ENCODE results near the gene HNRNPC. TPM values are rescaled to one million over a fixed set of nuclear protein-coding genes. Genes with fewer than 3 reads are reported as not detected.

Gene HNRNPC
- total and polyA plus RNA-seq, 10 of the 15 experiments (the other 5 are each of a cell fraction or from before 2014, with no cell fraction given): 679 to 1,492 (median 1,262) TPM

DNA sequence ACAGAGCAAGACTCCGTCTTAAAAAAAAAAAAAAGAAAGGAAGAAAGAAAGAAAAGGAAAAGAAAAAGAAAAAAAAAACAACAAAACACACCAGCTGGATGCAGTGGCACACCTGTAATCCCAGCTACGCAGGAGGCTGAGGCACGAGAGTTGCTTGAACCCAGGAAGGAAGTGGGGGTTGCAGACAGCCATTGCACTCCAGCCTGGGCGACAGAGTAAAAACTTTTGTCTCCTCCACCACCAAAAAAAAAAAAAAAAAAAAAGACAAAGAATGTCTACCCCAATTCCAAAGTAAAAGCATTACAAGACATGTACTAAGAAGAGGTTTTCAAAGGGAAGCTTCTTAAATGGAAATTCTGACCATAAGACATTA lies 53.4 kb downstream of the HNRNPC start:
- Histone ChIP-seq H3K9ac (ENCODE audit: control insufficient read depth, insufficient read depth, low read length) (no peak overlapping the region), H3K79me2 (ENCODE audit: control insufficient read depth, insufficient read depth, low read length) (peaks cover 43% of the 10 kb centered on the region), H3K9me3 (replicated peaks; ENCODE audit: control insufficient read depth, insufficient read depth, low read length) (no peaks in the 10 kb centered on the region), H4K20me1 (ENCODE audit: control insufficient read depth, insufficient read depth) (peaks cover 13% of the 10 kb centered on the region), H3K4me3 (no peak overlapping the region), H3K27ac (ENCODE audit: control insufficient read depth, insufficient read depth) (no peak overlapping the region), H3K36me3 (ENCODE audit: control insufficient read depth in 2 of 2, insufficient read depth in 2 of 2, low read length in 1 of 2) (peaks cover 10 to 47% of the 10 kb centered on the region in 2 experiments), H3K27me3 (replicated peaks in 1 of 2; ENCODE audit: control insufficient read depth in 2 of 2, insufficient read depth in 2 of 2, low read length in 1 of 2) (no peaks in the 10 kb centered on the region), H2AFZ (ENCODE audit: control insufficient read depth, low read depth, low read length) (no peak overlapping the region), H3K4me2 (ENCODE audit: control insufficient read depth, insufficient read depth) (no peak overlapping the region), H3K4me1 (ENCODE audit: control insufficient read depth, insufficient read depth, low read length) (peaks cover 7% of the 10 kb centered on the region)
- 20% methylated on average over 3 of the region's 4 CpGs for WGBS (ENCODE audit: insufficient coverage, insufficient replicate concordance, low lambda C conversion rate, missing lambda C conversion rate)
- ChIA-PET RAD21 (ENCODE audit: unreplicated experiment) (interaction anchor here (1.1 kb wide), 1 partner anchor 240 kb away, joined by 3 read pairs; the partner anchor contains the start of gene CHD8), POLR2A (interaction anchor here (0.5 kb wide), 1 partner anchor 98 kb away, joined by 6 read pairs; no protein-coding TSS in a partner anchor), SMC1A (ENCODE audit: uncharacterized antibody, unreplicated experiment) (interaction anchor here (1.0 to 2.1 kb wide), 5 partner anchors 12 to 390 kb away, joined by 3 to 9 read pairs (median 5); no protein-coding TSS in a partner anchor), CTCF (interaction anchor here (0.6 to 1.6 kb wide), 3 partner anchors 10 to 189 kb away, joined by 4 read pairs; no protein-coding TSS in a partner anchor)
- intact Hi-C loops (cut with micrococcal nuclease; ENCODE audit: unreplicated experiment): no loop called here
- TF ChIP-seq RB1 (IDR thresholded peaks at IDR 0.05; ENCODE audit: borderline replicate concordance) (no peak), CBFB (IDR thresholded peaks at IDR 0.05; ENCODE audit: low read depth) (no peak), EP300 (IDR thresholded peaks at IDR 0.05; ENCODE audit: borderline replicate concordance in 1 of 2, control insufficient read depth in 1 of 2, low read depth in 2 of 2, low read length in 2 of 2) (no peak), MXI1 (IDR thresholded peaks at IDR 0.05; ENCODE audit: low read depth, low read length) (no peak), IRF4 (IDR thresholded peaks at IDR 0.05; ENCODE audit: low read depth, low read length) (no peak), WRNIP1 (IDR thresholded peaks at IDR 0.05; ENCODE audit: borderline replicate concordance, low read depth, low read length) (no peak), PAX8 (IDR thresholded peaks at IDR 0.05) (no peak), IKZF2 (IDR thresholded peaks at IDR 0.05) (no peak), TCF12 (IDR thresholded peaks at IDR 0.05; ENCODE audit: low read depth, low read length) (no peak), SREBF2 (IDR thresholded peaks at IDR 0.05; ENCODE audit: low read length) (no peak)
- TF ChIP-seq, protein P1, sequence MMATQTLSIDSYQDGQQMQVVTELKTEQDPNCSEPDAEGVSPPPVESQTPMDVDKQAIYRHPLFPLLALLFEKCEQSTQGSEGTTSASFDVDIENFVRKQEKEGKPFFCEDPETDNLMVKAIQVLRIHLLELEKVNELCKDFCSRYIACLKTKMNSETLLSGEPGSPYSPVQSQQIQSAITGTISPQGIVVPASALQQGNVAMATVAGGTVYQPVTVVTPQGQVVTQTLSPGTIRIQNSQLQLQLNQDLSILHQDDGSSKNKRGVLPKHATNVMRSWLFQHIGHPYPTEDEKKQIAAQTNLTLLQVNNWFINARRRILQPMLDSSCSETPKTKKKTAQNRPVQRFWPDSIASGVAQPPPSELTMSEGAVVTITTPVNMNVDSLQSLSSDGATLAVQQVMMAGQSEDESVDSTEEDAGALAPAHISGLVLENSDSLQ (IDR thresholded peaks at IDR 0.05): no peak
- TF ChIP-seq, protein P2, sequence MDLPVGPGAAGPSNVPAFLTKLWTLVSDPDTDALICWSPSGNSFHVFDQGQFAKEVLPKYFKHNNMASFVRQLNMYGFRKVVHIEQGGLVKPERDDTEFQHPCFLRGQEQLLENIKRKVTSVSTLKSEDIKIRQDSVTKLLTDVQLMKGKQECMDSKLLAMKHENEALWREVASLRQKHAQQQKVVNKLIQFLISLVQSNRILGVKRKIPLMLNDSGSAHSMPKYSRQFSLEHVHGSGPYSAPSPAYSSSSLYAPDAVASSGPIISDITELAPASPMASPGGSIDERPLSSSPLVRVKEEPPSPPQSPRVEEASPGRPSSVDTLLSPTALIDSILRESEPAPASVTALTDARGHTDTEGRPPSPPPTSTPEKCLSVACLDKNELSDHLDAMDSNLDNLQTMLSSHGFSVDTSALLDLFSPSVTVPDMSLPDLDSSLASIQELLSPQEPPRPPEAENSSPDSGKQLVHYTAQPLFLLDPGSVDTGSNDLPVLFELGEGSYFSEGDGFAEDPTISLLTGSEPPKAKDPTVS (IDR thresholded peaks at IDR 0.05; ENCODE audit: low read depth, low read length): no peak
- TF ChIP-seq, protein P3, sequence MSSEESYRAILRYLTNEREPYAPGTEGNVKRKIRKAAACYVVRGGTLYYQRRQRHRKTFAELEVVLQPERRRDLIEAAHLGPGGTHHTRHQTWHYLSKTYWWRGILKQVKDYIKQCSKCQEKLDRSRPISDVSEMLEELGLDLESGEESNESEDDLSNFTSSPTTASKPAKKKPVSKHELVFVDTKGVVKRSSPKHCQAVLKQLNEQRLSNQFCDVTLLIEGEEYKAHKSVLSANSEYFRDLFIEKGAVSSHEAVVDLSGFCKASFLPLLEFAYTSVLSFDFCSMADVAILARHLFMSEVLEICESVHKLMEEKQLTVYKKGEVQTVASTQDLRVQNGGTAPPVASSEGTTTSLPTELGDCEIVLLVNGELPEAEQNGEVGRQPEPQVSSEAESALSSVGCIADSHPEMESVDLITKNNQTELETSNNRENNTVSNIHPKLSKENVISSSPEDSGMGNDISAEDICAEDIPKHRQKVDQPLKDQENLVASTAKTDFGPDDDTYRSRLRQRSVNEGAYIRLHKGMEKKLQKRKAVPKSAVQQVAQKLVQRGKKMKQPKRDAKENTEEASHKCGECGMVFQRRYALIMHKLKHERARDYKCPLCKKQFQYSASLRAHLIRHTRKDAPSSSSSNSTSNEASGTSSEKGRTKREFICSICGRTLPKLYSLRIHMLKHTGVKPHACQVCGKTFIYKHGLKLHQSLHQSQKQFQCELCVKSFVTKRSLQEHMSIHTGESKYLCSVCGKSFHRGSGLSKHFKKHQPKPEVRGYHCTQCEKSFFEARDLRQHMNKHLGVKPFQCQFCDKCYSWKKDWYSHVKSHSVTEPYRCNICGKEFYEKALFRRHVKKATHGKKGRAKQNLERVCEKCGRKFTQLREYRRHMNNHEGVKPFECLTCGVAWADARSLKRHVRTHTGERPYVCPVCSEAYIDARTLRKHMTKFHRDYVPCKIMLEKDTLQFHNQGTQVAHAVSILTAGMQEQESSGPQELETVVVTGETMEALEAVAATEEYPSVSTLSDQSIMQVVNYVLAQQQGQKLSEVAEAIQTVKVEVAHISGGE (CRISPR knock-in tag; IDR thresholded peaks at IDR 0.05): no peak
- TF ChIP-seq, protein P4, sequence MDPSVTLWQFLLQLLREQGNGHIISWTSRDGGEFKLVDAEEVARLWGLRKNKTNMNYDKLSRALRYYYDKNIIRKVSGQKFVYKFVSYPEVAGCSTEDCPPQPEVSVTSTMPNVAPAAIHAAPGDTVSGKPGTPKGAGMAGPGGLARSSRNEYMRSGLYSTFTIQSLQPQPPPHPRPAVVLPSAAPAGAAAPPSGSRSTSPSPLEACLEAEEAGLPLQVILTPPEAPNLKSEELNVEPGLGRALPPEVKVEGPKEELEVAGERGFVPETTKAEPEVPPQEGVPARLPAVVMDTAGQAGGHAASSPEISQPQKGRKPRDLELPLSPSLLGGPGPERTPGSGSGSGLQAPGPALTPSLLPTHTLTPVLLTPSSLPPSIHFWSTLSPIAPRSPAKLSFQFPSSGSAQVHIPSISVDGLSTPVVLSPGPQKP (IDR thresholded peaks at IDR 0.05; ENCODE audit: low read depth, low read length): no peak
- ATAC-seq (no peak), FAIRE-seq (no peak), DNase-seq (ENCODE audit: low read depth, low spot score) (no peak)
- BruUV-seq (replicated peaks): no TSS peak
- in situ Hi-C loops (cut with MboI): no loop called here

Data from GM12878 (cell line).